K562 (cell line): ENCODE data around the gene IQCC. TPM values are rescaled to one million over a fixed set of nuclear protein-coding genes. Genes with fewer than 3 reads are reported as not detected.

Experiments
- FOXP1 ChIP-seq: sonication (generic); formaldehyde crosslinking; IDR thresholded peaks from 2 replicates; pipeline ENCODE4 v1.8.0; 2022; ENCODE audit warnings: mild to moderate bottlenecking, missing genetic modification reagents
- HMG20A ChIP-seq: fragments of 450-650 bp; formaldehyde crosslinking; conservative IDR thresholded peaks from 2 replicates; pipeline ENCODE4 v1.4.0; 2020; ENCODE audit warnings: mild to moderate bottlenecking, mixed read lengths
- HSF4 ChIP-seq: fragments of 250-450 bp; sonication (Bioruptor Pico); IDR thresholded peaks from 2 replicates; pipeline ENCODE4 v2.1.2; 2022; ENCODE audit warnings: mild to moderate bottlenecking, moderate library complexity, borderline replicate concordance
- MTF1 ChIP-seq: fragments of 250-450 bp; sonication (Bioruptor Pico); IDR thresholded peaks from 2 replicates; pipeline ENCODE4 v1.9.0; 2021; ENCODE audit warnings: moderate library complexity, mild to moderate bottlenecking, inconsistent platforms, borderline replicate concordance
- PML ChIP-seq: IDR thresholded peaks from 2 replicates; pipeline ENCODE4 v1.6.1; 2012; ENCODE audit warnings: low read length, inconsistent platforms
- POLR2H ChIP-seq: IDR thresholded peaks from 2 replicates; pipeline ENCODE4 v1.6.1; 2016; ENCODE audit warnings: missing genetic modification characterization, low read depth, mild to moderate bottlenecking, control low read depth, missing compliant biosample characterization, moderate library complexity
- XRCC3 ChIP-seq: fragments of 450-650 bp; IDR thresholded peaks from 2 replicates; pipeline ENCODE4 v1.6.1; 2017; ENCODE audit warnings: mild to moderate bottlenecking, moderate library complexity
- ZBED1 ChIP-seq: IDR thresholded peaks from 2 replicates; pipeline ENCODE4 v1.6.1; 2014
- ZNF184 ChIP-seq: sonication (generic); formaldehyde crosslinking; IDR thresholded peaks from 2 replicates; pipeline ENCODE4 v1.5.0; 2020; ENCODE audit warnings: missing genetic modification reagents
- ZNF197 ChIP-seq: fragments of 200-800 bp; sonication (Bioruptor generic); IDR thresholded peaks from 2 replicates; pipeline ENCODE4 v1.6.1; 2016; ENCODE audit warnings: low read depth, missing genetic modification characterization, missing compliant biosample characterization
- ZNF324 ChIP-seq: fragments of 250-450 bp; sonication (Bioruptor Pico); IDR thresholded peaks from 2 replicates; pipeline ENCODE4 v1.4.0; 2020; ENCODE audit warnings: mild to moderate bottlenecking
- ZNF41 ChIP-seq: fragments of 250-450 bp; sonication (Bioruptor Pico); conservative IDR thresholded peaks from 2 replicates; pipeline ENCODE4 v1.4.0; 2020; ENCODE audit warnings: mild to moderate bottlenecking
- polyA plus RNA-seq, 8 experiments: library from polyadenylated mRNA; depleted of rRNA in 4 of 8; stranded (reverse) in 5 of 8; unstranded in 3 of 8; fragments of >200 nt; fragmentation: Nextera tagmentation in 2 of 8; fragmentation: Illumina TruSeq in 1 of 8; extraction: Ambion mirVana in 2 of 8; extraction: Trizol in 1 of 8; gene quantifications; 2 replicates each; pipeline versions ENCODE4 v1.2.1 to v1.2.3, GENCODE V29; 2011 to 2014; ENCODE audit warnings: inconsistent platforms in 1 of 8, missing spikeins in 1 of 8
- total RNA-seq, 7 experiments: library from RNA; depleted of rRNA in 6 of 7; stranded (reverse); fragments of >200 nt in 6 of 7; fragmentation: Illumina TruSeq in 2 of 7; extraction: Trizol in 2 of 7; gene quantifications; 2 replicates each; pipeline versions ENCODE4 v1.2.1 to v1.2.3, GENCODE V29; 2011 to 2021; ENCODE audit warnings: low replicate concordance in 1 of 7
- TF ChIP-seq, protein P1 (sequence below): fragments of 450-650 bp; IDR thresholded peaks from 2 replicates; pipeline ENCODE4 v1.6.1; 2016; ENCODE audit warnings: mild to moderate bottlenecking, moderate library complexity
- TF ChIP-seq, protein P2 (sequence below): fragments of 450-650 bp; formaldehyde crosslinking; IDR thresholded peaks from 2 replicates; pipeline ENCODE4 v1.4.0; 2022; ENCODE audit warnings: missing genetic modification characterization
- TF ChIP-seq, protein P3 (sequence below): sonication (generic); formaldehyde crosslinking; IDR thresholded peaks from 2 replicates; pipeline ENCODE4 v1.8.1; 2023; ENCODE audit warnings: mild to moderate bottlenecking, missing genetic modification reagents

The IQCC gene
- total and polyA plus RNA-seq, 9 of the 15 experiments (the other 6 are each of a cell fraction or from before 2014, with no cell fraction given), result 8.1 to 16.5 (median 10.7) TPM

DNA sequence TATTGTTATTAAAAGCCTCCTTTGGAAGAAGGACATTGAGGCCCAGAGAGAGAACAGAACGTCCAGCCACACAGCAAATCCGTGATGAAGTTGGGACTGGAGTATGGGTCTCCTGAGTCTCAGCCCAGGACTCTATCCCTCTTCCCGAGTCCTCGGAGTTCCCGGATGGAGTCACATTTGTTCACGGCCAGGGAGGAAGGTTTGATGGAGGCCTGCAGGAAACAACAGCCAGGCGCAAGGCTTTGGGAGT lies 26.4 kb upstream of the IQCC start (continued):
- TF ChIP-seq, protein P1, sequence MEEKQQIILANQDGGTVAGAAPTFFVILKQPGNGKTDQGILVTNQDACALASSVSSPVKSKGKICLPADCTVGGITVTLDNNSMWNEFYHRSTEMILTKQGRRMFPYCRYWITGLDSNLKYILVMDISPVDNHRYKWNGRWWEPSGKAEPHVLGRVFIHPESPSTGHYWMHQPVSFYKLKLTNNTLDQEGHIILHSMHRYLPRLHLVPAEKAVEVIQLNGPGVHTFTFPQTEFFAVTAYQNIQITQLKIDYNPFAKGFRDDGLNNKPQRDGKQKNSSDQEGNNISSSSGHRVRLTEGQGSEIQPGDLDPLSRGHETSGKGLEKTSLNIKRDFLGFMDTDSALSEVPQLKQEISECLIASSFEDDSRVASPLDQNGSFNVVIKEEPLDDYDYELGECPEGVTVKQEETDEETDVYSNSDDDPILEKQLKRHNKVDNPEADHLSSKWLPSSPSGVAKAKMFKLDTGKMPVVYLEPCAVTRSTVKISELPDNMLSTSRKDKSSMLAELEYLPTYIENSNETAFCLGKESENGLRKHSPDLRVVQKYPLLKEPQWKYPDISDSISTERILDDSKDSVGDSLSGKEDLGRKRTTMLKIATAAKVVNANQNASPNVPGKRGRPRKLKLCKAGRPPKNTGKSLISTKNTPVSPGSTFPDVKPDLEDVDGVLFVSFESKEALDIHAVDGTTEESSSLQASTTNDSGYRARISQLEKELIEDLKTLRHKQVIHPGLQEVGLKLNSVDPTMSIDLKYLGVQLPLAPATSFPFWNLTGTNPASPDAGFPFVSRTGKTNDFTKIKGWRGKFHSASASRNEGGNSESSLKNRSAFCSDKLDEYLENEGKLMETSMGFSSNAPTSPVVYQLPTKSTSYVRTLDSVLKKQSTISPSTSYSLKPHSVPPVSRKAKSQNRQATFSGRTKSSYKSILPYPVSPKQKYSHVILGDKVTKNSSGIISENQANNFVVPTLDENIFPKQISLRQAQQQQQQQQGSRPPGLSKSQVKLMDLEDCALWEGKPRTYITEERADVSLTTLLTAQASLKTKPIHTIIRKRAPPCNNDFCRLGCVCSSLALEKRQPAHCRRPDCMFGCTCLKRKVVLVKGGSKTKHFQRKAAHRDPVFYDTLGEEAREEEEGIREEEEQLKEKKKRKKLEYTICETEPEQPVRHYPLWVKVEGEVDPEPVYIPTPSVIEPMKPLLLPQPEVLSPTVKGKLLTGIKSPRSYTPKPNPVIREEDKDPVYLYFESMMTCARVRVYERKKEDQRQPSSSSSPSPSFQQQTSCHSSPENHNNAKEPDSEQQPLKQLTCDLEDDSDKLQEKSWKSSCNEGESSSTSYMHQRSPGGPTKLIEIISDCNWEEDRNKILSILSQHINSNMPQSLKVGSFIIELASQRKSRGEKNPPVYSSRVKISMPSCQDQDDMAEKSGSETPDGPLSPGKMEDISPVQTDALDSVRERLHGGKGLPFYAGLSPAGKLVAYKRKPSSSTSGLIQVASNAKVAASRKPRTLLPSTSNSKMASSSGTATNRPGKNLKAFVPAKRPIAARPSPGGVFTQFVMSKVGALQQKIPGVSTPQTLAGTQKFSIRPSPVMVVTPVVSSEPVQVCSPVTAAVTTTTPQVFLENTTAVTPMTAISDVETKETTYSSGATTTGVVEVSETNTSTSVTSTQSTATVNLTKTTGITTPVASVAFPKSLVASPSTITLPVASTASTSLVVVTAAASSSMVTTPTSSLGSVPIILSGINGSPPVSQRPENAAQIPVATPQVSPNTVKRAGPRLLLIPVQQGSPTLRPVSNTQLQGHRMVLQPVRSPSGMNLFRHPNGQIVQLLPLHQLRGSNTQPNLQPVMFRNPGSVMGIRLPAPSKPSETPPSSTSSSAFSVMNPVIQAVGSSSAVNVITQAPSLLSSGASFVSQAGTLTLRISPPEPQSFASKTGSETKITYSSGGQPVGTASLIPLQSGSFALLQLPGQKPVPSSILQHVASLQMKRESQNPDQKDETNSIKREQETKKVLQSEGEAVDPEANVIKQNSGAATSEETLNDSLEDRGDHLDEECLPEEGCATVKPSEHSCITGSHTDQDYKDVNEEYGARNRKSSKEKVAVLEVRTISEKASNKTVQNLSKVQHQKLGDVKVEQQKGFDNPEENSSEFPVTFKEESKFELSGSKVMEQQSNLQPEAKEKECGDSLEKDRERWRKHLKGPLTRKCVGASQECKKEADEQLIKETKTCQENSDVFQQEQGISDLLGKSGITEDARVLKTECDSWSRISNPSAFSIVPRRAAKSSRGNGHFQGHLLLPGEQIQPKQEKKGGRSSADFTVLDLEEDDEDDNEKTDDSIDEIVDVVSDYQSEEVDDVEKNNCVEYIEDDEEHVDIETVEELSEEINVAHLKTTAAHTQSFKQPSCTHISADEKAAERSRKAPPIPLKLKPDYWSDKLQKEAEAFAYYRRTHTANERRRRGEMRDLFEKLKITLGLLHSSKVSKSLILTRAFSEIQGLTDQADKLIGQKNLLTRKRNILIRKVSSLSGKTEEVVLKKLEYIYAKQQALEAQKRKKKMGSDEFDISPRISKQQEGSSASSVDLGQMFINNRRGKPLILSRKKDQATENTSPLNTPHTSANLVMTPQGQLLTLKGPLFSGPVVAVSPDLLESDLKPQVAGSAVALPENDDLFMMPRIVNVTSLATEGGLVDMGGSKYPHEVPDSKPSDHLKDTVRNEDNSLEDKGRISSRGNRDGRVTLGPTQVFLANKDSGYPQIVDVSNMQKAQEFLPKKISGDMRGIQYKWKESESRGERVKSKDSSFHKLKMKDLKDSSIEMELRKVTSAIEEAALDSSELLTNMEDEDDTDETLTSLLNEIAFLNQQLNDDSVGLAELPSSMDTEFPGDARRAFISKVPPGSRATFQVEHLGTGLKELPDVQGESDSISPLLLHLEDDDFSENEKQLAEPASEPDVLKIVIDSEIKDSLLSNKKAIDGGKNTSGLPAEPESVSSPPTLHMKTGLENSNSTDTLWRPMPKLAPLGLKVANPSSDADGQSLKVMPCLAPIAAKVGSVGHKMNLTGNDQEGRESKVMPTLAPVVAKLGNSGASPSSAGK, result no peak
- TF ChIP-seq, protein P2, sequence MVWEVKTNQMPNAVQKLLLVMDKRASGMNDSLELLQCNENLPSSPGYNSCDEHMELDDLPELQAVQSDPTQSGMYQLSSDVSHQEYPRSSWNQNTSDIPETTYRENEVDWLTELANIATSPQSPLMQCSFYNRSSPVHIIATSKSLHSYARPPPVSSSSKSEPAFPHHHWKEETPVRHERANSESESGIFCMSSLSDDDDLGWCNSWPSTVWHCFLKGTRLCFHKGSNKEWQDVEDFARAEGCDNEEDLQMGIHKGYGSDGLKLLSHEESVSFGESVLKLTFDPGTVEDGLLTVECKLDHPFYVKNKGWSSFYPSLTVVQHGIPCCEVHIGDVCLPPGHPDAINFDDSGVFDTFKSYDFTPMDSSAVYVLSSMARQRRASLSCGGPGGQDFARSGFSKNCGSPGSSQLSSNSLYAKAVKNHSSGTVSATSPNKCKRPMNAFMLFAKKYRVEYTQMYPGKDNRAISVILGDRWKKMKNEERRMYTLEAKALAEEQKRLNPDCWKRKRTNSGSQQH, result no peak; the same call in 1 of the 2 replicates
- TF ChIP-seq XRCC3 (no peak), ZNF41 (CRISPR knock-in tag) (peak; percentile 55; the same call in 1 of the 2 replicates), PML (no peak), ZNF197 (CRISPR knock-in tag) (0 out of 2 replicates have a peak, but pooled peaks have one; percentile 39), MTF1 (CRISPR knock-in tag) (peak; percentile 70; the same call in 1 of the 2 replicates), ZNF184 (CRISPR knock-in tag) (no peak), POLR2H (no peak), ZBED1 (no peak), HSF4 (CRISPR knock-in tag) (no peak; the same call in 1 of the 2 replicates), HMG20A (CRISPR knock-in tag) (no peak), FOXP1 (CRISPR knock-in tag) (no peak), ZNF324 (CRISPR knock-in tag) (peak; percentile 64; the same call in 1 of the 2 replicates)
- TF ChIP-seq, protein P3, sequence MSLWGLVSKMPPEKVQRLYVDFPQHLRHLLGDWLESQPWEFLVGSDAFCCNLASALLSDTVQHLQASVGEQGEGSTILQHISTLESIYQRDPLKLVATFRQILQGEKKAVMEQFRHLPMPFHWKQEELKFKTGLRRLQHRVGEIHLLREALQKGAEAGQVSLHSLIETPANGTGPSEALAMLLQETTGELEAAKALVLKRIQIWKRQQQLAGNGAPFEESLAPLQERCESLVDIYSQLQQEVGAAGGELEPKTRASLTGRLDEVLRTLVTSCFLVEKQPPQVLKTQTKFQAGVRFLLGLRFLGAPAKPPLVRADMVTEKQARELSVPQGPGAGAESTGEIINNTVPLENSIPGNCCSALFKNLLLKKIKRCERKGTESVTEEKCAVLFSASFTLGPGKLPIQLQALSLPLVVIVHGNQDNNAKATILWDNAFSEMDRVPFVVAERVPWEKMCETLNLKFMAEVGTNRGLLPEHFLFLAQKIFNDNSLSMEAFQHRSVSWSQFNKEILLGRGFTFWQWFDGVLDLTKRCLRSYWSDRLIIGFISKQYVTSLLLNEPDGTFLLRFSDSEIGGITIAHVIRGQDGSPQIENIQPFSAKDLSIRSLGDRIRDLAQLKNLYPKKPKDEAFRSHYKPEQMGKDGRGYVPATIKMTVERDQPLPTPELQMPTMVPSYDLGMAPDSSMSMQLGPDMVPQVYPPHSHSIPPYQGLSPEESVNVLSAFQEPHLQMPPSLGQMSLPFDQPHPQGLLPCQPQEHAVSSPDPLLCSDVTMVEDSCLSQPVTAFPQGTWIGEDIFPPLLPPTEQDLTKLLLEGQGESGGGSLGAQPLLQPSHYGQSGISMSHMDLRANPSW (CRISPR knock-in tag), result no peak
